ENCODE measurements around the gene ZNF835. TPM values are rescaled to one million over a fixed set of nuclear protein-coding genes. Genes with fewer than 3 reads are reported as not detected.

ZNF835 gene
- total and polyA plus RNA-seq, 10 donors: 0.70 to 6.8 (median 3.7) TPM

- no peak overlapping the region for H3K4me3 ChIP-seq
- no peak for DNase-seq
- H3K27me3 ChIP-seq (replicated peaks in 1 of 7): peaks cover 0 to 15% (median 6%) of the 10 kb centered on the region in 7 donors
- intact Hi-C loops (cut with DNase I; ENCODE audit: low total_unique reads): no loop called here
- H3K4me1 ChIP-seq: no peaks in the 10 kb centered on the region
- WGBS, 5 donors: 9 to 20% (median 13%) methylated on average over 14 to 21 of the region's 21 CpGs
- H3K36me3 ChIP-seq: no peaks in the 10 kb centered on the region
- H3K27ac ChIP-seq: no peak overlapping the region
- H3K9me3 ChIP-seq: peaks cover 4 to 96% (median 93%) of the 10 kb centered on the region in 8 donors
- TF ChIP-seq POLR2AphosphoS5 (IDR thresholded peaks at IDR 0.05) (peak in 1 of 3 donors; percentile 7), POLR2A (IDR thresholded peaks at IDR 0.05) (no peak)
- TF ChIP-seq, protein P1, sequence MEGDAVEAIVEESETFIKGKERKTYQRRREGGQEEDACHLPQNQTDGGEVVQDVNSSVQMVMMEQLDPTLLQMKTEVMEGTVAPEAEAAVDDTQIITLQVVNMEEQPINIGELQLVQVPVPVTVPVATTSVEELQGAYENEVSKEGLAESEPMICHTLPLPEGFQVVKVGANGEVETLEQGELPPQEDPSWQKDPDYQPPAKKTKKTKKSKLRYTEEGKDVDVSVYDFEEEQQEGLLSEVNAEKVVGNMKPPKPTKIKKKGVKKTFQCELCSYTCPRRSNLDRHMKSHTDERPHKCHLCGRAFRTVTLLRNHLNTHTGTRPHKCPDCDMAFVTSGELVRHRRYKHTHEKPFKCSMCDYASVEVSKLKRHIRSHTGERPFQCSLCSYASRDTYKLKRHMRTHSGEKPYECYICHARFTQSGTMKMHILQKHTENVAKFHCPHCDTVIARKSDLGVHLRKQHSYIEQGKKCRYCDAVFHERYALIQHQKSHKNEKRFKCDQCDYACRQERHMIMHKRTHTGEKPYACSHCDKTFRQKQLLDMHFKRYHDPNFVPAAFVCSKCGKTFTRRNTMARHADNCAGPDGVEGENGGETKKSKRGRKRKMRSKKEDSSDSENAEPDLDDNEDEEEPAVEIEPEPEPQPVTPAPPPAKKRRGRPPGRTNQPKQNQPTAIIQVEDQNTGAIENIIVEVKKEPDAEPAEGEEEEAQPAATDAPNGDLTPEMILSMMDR (IDR thresholded peaks at IDR 0.05 in 8 of 11, conservative IDR thresholded peaks at IDR 0.05 in 3 of 11): no peak
Observed at GRCh38 chr19:56637976-56638555, 33.5 kb downstream of the ZNF835 start.

- no peak overlapping the region for H3K4me3 ChIP-seq
- intact Hi-C loops (cut with DNase I; ENCODE audit: low total_unique reads): no loop called here
- no peaks in the 10 kb centered on the region for H3K36me3 ChIP-seq
- H3K27me3 ChIP-seq (replicated peaks in 1 of 7): no peaks in the 10 kb centered on the region
- H3K4me1 ChIP-seq: no peaks in the 10 kb centered on the region
- TF ChIP-seq POLR2A (IDR thresholded peaks at IDR 0.05): no peak
- DNase-seq: no peak
- H3K27ac ChIP-seq: no peak overlapping the region
- H3K9me3 ChIP-seq: peaks cover 9 to 96% (median 95%) of the 10 kb centered on the region in 8 donors
- 10 to 30% (median 15%) methylated on average over 1 of the region's 1 CpG for WGBS, 5 donors
Observed at GRCh38 chr19:56633021-56633420, 38.5 kb downstream of the ZNF835 start.

DNA sequence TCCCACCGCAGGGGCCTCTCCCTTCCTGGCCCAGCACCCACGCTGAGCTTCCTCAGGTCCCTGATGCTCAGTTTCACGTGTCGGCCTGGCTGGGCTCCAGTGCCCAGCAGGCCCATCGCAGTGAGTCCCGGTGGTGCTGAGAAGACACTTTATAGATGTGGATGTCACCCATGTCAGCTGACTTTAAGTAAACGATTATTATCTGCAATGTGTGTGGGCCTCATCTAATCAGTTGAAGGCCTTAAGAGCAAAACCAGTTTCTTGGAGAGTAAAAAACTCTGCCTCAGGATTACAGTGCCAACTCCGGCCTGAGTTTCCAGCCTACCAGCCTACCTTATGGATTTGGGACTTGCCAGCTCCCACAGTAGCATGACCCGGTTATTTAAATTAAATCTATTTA lies 45.8 kb downstream of the ZNF835 start:
- H3K9me3 ChIP-seq: peaks cover 0 to 100% (median 100%) of the 10 kb centered on the region in 8 donors
- WGBS, 5 donors: 92 to 98% (median 95%) methylated on average over 9 of the region's 9 CpGs

DNA sequence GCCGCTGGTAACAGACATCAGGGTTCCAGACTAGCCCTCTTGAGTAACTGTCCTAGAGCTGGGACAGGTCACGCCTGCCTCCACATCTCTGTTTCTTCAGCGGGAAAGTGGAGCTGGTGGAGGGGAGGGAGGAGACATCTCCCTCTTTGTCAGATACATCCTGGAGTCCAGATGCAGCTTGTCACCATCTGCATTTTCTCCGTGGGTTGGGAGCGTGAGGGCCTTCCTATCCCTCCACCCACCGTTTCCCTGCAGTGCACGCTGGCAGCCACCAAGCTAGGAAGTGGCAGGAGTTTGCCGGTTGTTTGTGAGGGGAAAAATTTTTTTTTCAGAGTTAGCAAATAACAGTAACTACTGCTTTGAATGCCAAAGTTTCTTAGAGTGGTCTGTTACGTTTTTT lies 48.6 kb downstream of the ZNF835 start:
- H3K9me3 ChIP-seq: peaks cover 0 to 100% (median 100%) of the 10 kb centered on the region in 8 donors
- TF ChIP-seq POLR2A (IDR thresholded peaks at IDR 0.05): no peak
- TF ChIP-seq POLR2AphosphoS5 (IDR thresholded peaks at IDR 0.05): no peak
- TF ChIP-seq, protein P1 (IDR thresholded peaks at IDR 0.05 in 8 of 11, conservative IDR thresholded peaks at IDR 0.05 in 3 of 11): no peak
- H3K27me3 ChIP-seq (replicated peaks in 1 of 7): no peaks in the 10 kb centered on the region
- H3K36me3 ChIP-seq: peaks cover 0 to 77% (median 38%) of the 10 kb centered on the region in 6 donors
- intact Hi-C loops (cut with DNase I; ENCODE audit: low total_unique reads): no loop called here
- H3K4me3 ChIP-seq: peak overlapping the region in 1 of 8 donors; percentile 1
- DNase-seq: no peak
- WGBS, 5 donors: 84 to 92% (median 85%) methylated on average over 9 of the region's 9 CpGs
- no peaks in the 10 kb centered on the region for H3K4me1 ChIP-seq
- H3K27ac ChIP-seq: no peak overlapping the region

More for the DNA sequence above, 45.8 kb downstream of the ZNF835 start:
- TF ChIP-seq, protein P1 (IDR thresholded peaks at IDR 0.05 in 8 of 11, conservative IDR thresholded peaks at IDR 0.05 in 3 of 11): no peak
- TF ChIP-seq POLR2AphosphoS5 (IDR thresholded peaks at IDR 0.05) (no peak), POLR2A (IDR thresholded peaks at IDR 0.05) (no peak)
- Histone ChIP-seq H3K27ac (no peak overlapping the region), H3K4me3 (no peak overlapping the region), H3K36me3 (peaks cover 0 to 51% (median 30%) of the 10 kb centered on the region in 6 donors), H3K4me1 (no peaks in the 10 kb centered on the region), H3K27me3 (replicated peaks in 1 of 7) (no peaks in the 10 kb centered on the region)
- intact Hi-C loops (cut with DNase I; ENCODE audit: low total_unique reads): no loop called here
- DNase-seq: no peak
